Caco-2 (cell line): ENCODE data around the gene CRB2. TPM values are rescaled to one million over a fixed set of nuclear protein-coding genes. Genes with fewer than 3 reads are reported as not detected.

ENCODE experiments used
- BruUV-seq: library from RNA; stranded (reverse); fragments of 400-500 nt; replicated peaks from 2 replicates; lab custom pipeline; 2021; lab: Mats Ljungman, UMichigan
- CTCF ChIA-PET: fragments of 300-600 bp; sonication (Branson Sonifier 250); formaldehyde crosslinking; loops from one replicate; lab custom pipeline; 2022; ENCODE audit warnings: antibody characterized with exemption; lab: Charles Lee
- POLR2A ChIA-PET: fragments of 300-600 bp; sonication (Branson Sonifier 250); formaldehyde crosslinking; loops from one replicate; lab custom pipeline; 2022; ENCODE audit warnings: antibody characterized with exemption; lab: Charles Lee
- DNase-seq, 2 experiments: peaks; one replicate each; pipeline versions ENCODE4 v3.0.0 to v3.0.0-alpha.2; 2020 to 2022
- H3K27me3 ChIP-seq: replicated peaks from 2 replicates; pipeline ENCODE4 v1.6.0; 2011; ENCODE audit warnings: low read length; ENCODE audit not compliant: control insufficient read depth, insufficient read depth
- H3K36me3 ChIP-seq: 2 replicates; pipeline ENCODE4 v1.5.1; 2011; ENCODE audit warnings: low read length; ENCODE audit not compliant: control insufficient read depth, insufficient read depth
- H3K4me1 ChIP-seq: fragments of 250-450 bp; sonication (Bioruptor Pico); 2 replicates; pipeline ENCODE4 v1.5.1; 2020; ENCODE audit warnings: mild to moderate bottlenecking
- H3K4me3 ChIP-seq: 2 replicates; pipeline ENCODE4 v1.5.1; 2011; ENCODE audit warnings: low read depth, mild to moderate bottlenecking, control low read depth, low read length
- H3K9me3 ChIP-seq: fragments of 250-450 bp; sonication (Bioruptor Pico); 2 replicates; pipeline ENCODE4 v1.5.1; 2020; ENCODE audit warnings: mild to moderate bottlenecking, moderate library complexity
- H3K27ac Mint-ChIP-seq: one replicate; pipeline ENCODE4 v1.8.0; 2022; ENCODE audit warnings: mixed read lengths; ENCODE audit not compliant: unreplicated experiment
- H3K27me3 Mint-ChIP-seq: one replicate; pipeline ENCODE4 v1.8.0; 2022; ENCODE audit warnings: mixed read lengths; ENCODE audit not compliant: insufficient read depth, unreplicated experiment
- H3K36me3 Mint-ChIP-seq: one replicate; pipeline ENCODE4 v1.8.0; 2022; ENCODE audit warnings: mild to moderate bottlenecking, mixed read lengths; ENCODE audit not compliant: insufficient read depth, unreplicated experiment
- H3K4me1 Mint-ChIP-seq: one replicate; pipeline ENCODE4 v1.8.0; 2022; ENCODE audit warnings: low read depth, mixed read lengths; ENCODE audit not compliant: unreplicated experiment
- H3K4me3 Mint-ChIP-seq: one replicate; pipeline ENCODE4 v1.8.0; 2022; ENCODE audit warnings: mild to moderate bottlenecking, moderate library complexity, mixed read lengths; ENCODE audit not compliant: unreplicated experiment
- H3K9me3 Mint-ChIP-seq: one replicate; pipeline ENCODE4 v1.8.0; 2022; ENCODE audit warnings: mixed read lengths; ENCODE audit not compliant: unreplicated experiment
- intact Hi-C: fragments of 100-400 bp; cut with micrococcal nuclease; formaldehyde crosslinking; loops from one replicate; pipeline ENCODE4 v1.10.0; 2022; ENCODE audit not compliant: unreplicated experiment
- total RNA-seq: library from RNA; stranded (reverse); gene quantifications from 2 replicates; pipeline ENCODE4 v1.2.3, GENCODE V29; 2022
- TF ChIP-seq, protein P1 (sequence below), 2 experiments: fragments of 200-600 bp in 1 of 2; IDR thresholded peaks; 1 replicate in 1 of 2; 2 replicates in 1 of 2; pipeline versions ENCODE4 v1.5.1 to v1.8.0; 2011 to 2022; ENCODE audit warnings: antibody characterized with exemption in 1 of 2, control low read depth in 1 of 2, inconsistent platforms in 1 of 2, low read depth in 1 of 2, low read length in 1 of 2, mild to moderate bottlenecking in 1 of 2, moderate library complexity in 1 of 2; ENCODE audit not compliant: insufficient read depth in 1 of 2, severe bottlenecking in 1 of 2, unreplicated experiment in 1 of 2

CRB2 gene
- total RNA-seq, 1 experiment from 2014 or later: 0.34 TPM

DNA sequence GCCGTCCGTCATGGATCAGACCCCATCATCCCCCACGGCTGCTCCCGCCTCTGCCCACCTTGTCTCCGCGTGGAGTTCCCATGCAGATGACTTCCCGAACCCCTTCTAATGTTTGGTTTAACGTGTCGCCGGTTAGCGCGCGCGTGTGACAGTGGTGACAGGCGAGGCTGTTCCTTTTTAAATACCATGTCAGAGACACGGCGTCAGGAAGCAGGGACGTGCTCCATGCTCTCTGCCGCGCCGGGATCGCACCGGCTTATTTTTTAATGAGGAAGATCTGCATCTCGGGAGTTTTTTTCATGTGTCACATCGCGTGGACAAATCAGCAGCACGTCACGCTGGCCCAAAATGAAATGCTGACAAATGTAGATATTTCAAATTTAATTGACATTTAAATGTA, 35.9 kb downstream of the CRB2 start:
- POLR2A ChIA-PET: no interaction called here
- DNase-seq: no peak
- no TSS peak for BruUV-seq
- H3K4me1 ChIP-seq: no peaks in the 10 kb centered on the region
- Mint-ChIP-seq H3K4me1 (no peaks in the 10 kb centered on the region), H3K4me3 (no peak overlapping the region), H3K27me3 (no peaks in the 10 kb centered on the region), H3K36me3 (peaks cover 12% of the 10 kb centered on the region), H3K27ac (no peak overlapping the region), H3K9me3 (no peaks in the 10 kb centered on the region)
- H3K36me3 ChIP-seq: no peaks in the 10 kb centered on the region
- intact Hi-C loops: no loop called here
- H3K9me3 ChIP-seq: no peaks in the 10 kb centered on the region
- CTCF ChIA-PET: no interaction called here
- TF ChIP-seq, protein P1, sequence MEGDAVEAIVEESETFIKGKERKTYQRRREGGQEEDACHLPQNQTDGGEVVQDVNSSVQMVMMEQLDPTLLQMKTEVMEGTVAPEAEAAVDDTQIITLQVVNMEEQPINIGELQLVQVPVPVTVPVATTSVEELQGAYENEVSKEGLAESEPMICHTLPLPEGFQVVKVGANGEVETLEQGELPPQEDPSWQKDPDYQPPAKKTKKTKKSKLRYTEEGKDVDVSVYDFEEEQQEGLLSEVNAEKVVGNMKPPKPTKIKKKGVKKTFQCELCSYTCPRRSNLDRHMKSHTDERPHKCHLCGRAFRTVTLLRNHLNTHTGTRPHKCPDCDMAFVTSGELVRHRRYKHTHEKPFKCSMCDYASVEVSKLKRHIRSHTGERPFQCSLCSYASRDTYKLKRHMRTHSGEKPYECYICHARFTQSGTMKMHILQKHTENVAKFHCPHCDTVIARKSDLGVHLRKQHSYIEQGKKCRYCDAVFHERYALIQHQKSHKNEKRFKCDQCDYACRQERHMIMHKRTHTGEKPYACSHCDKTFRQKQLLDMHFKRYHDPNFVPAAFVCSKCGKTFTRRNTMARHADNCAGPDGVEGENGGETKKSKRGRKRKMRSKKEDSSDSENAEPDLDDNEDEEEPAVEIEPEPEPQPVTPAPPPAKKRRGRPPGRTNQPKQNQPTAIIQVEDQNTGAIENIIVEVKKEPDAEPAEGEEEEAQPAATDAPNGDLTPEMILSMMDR (IDR thresholded peaks at IDR 0.05; ENCODE audit: insufficient read depth in 1 of 2, low read depth in 1 of 2, low read length in 1 of 2, severe bottlenecking in 1 of 2, unreplicated experiment in 1 of 2): no peak
- H3K27me3 ChIP-seq: no peaks in the 10 kb centered on the region
- no peak overlapping the region for H3K4me3 ChIP-seq

DNA sequence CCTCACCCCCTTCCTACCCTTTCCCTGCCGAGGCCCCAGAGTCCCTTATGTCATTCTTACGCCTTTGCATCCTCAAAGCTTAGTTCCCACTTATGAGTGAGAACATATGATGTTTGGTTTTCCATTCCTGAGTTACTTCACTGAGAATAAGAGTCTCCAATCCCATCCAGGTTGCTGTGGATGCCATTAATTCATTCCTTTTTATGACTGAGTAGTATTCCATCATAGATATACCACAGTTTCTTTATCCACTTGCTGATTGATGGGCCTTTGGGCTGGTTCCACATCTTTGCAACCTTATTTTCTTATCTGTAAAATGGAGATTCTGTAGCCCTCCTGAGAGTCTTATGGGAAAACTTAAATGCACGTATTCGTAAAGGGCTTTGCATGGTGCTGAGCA, 36.8 kb downstream of the CRB2 start:
- CTCF ChIA-PET: interaction anchor here (0.6 to 0.7 kb wide), 3 partner anchors 72 to 293 kb away, joined by 3 to 4 read pairs (median 4); no protein-coding TSS in a partner anchor
- H3K9me3 Mint-ChIP-seq: no peaks in the 10 kb centered on the region
- TF ChIP-seq, protein P1 (IDR thresholded peaks at IDR 0.05; ENCODE audit: insufficient read depth in 1 of 2, low read depth in 1 of 2, low read length in 1 of 2, severe bottlenecking in 1 of 2, unreplicated experiment in 1 of 2): no peak
- no peaks in the 10 kb centered on the region for H3K27me3 Mint-ChIP-seq
- no peak for DNase-seq
- no peak overlapping the region for H3K4me3 ChIP-seq
- BruUV-seq: no TSS peak
- no peak overlapping the region for H3K27ac Mint-ChIP-seq
- no peaks in the 10 kb centered on the region for H3K36me3 ChIP-seq
- intact Hi-C loops: no loop called here
- peaks cover 12% of the 10 kb centered on the region for H3K36me3 Mint-ChIP-seq
- POLR2A ChIA-PET: no interaction called here
- no peaks in the 10 kb centered on the region for H3K4me1 ChIP-seq
- H3K4me1 Mint-ChIP-seq: no peaks in the 10 kb centered on the region
- H3K9me3 ChIP-seq: no peaks in the 10 kb centered on the region
- no peaks in the 10 kb centered on the region for H3K27me3 ChIP-seq
- H3K4me3 Mint-ChIP-seq: no peak overlapping the region

GRCh38 chr9:123394291-123395235, 38.6 kb downstream of the CRB2 start:
- BruUV-seq: no TSS peak
- Mint-ChIP-seq H3K9me3 (no peaks in the 10 kb centered on the region), H3K36me3 (peaks cover 21% of the 10 kb centered on the region), H3K27ac (no peak overlapping the region), H3K4me3 (no peak overlapping the region), H3K4me1 (no peaks in the 10 kb centered on the region), H3K27me3 (no peaks in the 10 kb centered on the region)
- CTCF ChIA-PET: no interaction called here
- POLR2A ChIA-PET: no interaction called here
- intact Hi-C loops: no loop called here
- Histone ChIP-seq H3K27me3 (no peaks in the 10 kb centered on the region), H3K9me3 (no peaks in the 10 kb centered on the region), H3K4me1 (no peaks in the 10 kb centered on the region), H3K36me3 (no peaks in the 10 kb centered on the region), H3K4me3 (no peak overlapping the region)
- TF ChIP-seq, protein P1 (IDR thresholded peaks at IDR 0.05; ENCODE audit: insufficient read depth in 1 of 2, low read depth in 1 of 2, low read length in 1 of 2, severe bottlenecking in 1 of 2, unreplicated experiment in 1 of 2): no peak
- DNase-seq: no peak
